Mucosa of stomach (tissue), 1 donor: ENCODE measurements around the gene BSPH1.
"Not testable (repeated sequence)": the region's sequence is repeated elsewhere in the genome, so short reads cannot be mapped to it uniquely, and the experiment has no call there.

Experiments used
- H3K27me3 ChIP-seq: one replicate; pipeline ENCODE4 v1.7.0; 2013; ENCODE audit warnings: mild to moderate bottlenecking, low read length; ENCODE audit not compliant: control insufficient read depth, insufficient read depth
- H3K36me3 ChIP-seq: one replicate; pipeline ENCODE4 v1.7.0; 2013; ENCODE audit warnings: low read length; ENCODE audit not compliant: control insufficient read depth, insufficient read depth
- H3K4me1 ChIP-seq: one replicate; pipeline ENCODE4 v1.7.0; 2013; ENCODE audit warnings: mild to moderate bottlenecking, low read length; ENCODE audit not compliant: control insufficient read depth, insufficient read depth
- H3K4me3 ChIP-seq: one replicate; pipeline ENCODE4 v1.7.0; 2013; ENCODE audit warnings: low read length
- H3K9ac ChIP-seq: one replicate; pipeline ENCODE4 v1.7.0; 2013; ENCODE audit warnings: mild to moderate bottlenecking, low read length, moderate library complexity
- H3K9me3 ChIP-seq: one replicate; pipeline ENCODE4 v1.7.0; 2013; ENCODE audit warnings: mild to moderate bottlenecking, low read length, moderate library complexity; ENCODE audit not compliant: control insufficient read depth
- donor health status: Pancreatic carcinoma.

The BSPH1 gene

DNA sequence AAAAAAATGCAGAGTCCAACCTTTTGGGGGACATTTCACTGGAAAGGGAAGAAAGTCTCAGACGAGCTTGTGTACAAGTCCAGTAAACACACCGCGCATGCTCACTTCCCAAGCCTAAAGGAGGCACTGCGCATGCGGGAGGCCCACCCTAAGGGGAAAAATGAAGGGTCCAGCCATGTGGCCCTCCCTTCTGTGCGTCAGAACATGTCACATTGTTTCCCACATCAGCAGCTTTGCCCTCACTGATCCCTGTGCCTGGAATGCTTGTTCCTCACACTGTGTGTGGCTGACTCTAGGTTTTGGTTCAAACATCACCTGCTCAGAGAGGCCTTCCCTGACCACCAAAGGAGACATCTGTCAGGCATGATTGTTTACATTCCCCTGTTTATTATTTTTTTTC lies 6.8 kb upstream of the BSPH1 start:
- no peaks in the 10 kb centered on the region for H3K4me1 ChIP-seq
- no peaks in the 10 kb centered on the region for H3K27me3 ChIP-seq
- no peaks in the 10 kb centered on the region for H3K36me3 ChIP-seq
- H3K4me3 ChIP-seq = no peak overlapping the region
- H3K9me3 ChIP-seq = no peaks in the 10 kb centered on the region
- no peak overlapping the region for H3K9ac ChIP-seq

DNA sequence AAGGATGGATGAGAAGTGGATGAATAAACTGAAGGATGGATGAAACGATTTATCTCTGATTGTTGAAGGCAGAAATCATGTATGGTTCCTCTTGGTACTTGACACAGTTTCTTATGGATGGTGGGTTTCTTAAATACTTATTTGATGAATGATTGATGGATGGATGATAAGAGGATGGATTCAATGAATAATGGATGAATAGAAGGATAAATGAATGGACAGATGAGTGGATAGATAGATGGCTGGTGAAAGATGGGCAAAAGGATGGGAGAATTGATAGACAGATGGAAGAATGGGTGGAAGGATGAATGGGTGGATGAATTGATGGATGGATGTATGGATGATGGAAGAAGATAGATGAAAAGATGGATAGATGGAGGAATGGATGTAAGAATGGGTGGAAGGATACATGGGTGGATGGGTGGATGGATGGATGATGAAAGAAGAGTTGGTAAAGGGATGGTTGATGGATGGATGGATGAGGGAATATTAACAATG lies 4.3 kb upstream of the BSPH1 start:
- no peaks in the 10 kb centered on the region for H3K36me3 ChIP-seq
- H3K4me3 ChIP-seq = no peak overlapping the region
- H3K9me3 ChIP-seq = no peaks in the 10 kb centered on the region
- H3K9ac ChIP-seq = no peak overlapping the region
- no peaks in the 10 kb centered on the region for H3K27me3 ChIP-seq
- H3K4me1 ChIP-seq = no peaks in the 10 kb centered on the region

DNA sequence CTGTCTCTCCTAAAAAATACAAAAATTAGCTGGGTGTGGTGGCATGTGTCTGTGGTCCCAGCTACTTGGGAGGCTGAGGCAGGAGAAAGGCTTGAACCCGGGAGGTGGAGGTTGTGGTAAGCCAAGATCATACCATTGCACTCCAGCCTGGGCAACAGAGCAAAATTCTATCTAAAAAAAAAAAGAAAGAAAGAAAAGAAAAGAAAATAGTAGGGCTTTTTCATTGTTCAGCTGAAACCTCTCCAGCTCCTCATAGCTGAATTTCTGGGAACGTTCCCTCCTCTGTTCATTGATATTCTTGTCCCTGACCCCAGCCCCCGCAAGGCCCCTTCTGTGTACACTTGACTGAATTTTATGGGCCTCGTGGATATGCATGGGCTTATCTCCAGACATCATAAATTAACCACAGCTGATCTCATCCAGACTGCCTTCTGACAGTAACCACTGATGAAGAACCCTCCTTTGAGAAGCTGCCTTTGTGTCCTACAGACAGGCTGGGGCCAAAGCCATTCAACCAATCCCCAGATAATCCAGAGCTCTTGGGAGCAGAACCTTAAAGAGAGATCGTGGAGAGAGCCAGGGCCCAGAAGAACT lies 2.3 kb upstream of the BSPH1 start, which contains the start of gene ELSPBP1:
ELSPBP1 (plus strand) TSS at position 424 of the 594 bp plus-strand sequence. CDS start 14,036 bp downstream, outside the sequence.
- H3K4me3 ChIP-seq = no peak within 1 kb of the TSS
- H3K4me1 ChIP-seq = no peaks in the 10 kb centered on the region
- H3K9me3 ChIP-seq = no peaks in the 10 kb centered on the region
- H3K36me3 ChIP-seq = no peaks in the 10 kb centered on the region
- no peak within 1 kb of the TSS for H3K9ac ChIP-seq
- no peaks in the 10 kb centered on the region for H3K27me3 ChIP-seq

DNA sequence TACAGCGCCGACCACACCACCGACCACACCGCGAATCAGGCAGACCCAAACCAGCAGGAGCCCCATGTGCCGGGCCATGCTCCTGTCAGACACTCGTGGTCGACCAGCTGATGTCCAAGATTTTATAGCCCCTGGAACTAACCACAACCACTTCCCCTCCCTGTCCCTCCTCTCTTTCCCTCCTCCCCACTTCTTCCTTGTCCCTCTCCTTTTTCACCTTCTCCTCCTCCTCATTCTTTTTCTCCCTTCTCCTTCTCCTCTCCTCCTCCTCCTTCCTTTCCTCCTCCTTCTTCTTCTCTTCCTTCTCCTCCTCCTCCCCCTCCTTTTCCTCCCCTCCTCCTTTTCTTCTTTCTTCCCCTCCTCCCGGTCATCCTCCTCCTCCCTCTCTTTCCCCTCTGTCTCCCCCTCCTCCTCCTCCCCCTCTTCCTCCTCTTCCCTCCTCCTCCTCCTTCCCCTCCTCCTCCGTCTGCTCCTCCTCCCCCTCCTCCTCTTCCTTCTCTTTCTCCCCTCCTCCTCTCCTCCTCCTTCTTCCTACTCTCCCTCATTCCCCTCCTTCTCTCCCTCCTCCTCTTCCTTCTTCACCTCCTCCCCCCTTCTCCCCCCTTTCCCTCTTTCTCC lies 670 bp downstream of the BSPH1 start:
- no peaks in the 10 kb centered on the region for H3K36me3 ChIP-seq
- H3K27me3 ChIP-seq = no peaks in the 10 kb centered on the region
- H3K9ac ChIP-seq = no peak overlapping the region
- H3K9me3 ChIP-seq = no peaks in the 10 kb centered on the region
- no peaks in the 10 kb centered on the region for H3K4me1 ChIP-seq
- H3K4me3 ChIP-seq = no peak overlapping the region

DNA sequence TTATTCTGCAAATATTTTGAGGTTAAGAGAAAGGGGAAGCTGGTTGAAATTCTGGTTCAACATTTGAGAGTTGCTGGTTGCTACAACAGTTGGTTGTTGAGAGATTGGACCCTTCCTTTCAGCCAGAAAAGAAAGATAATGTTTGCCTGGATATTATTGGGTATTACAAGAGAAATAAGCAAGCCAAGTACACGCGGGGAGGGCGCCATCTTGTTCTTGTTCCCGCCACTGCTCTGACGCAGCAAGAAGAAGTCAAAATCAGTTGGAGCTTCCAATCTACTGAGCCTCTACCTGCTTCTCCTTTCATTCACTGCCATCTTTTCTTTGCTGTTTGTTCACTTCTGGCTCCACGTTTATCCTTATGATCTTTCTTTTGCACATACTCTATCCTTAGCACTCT lies 18.4 kb downstream of the BSPH1 start:
- Histone ChIP-seq H3K4me3 (no peak overlapping the region), H3K27me3 (no peaks in the 10 kb centered on the region), H3K9ac (no peak overlapping the region), H3K36me3 (no peaks in the 10 kb centered on the region), H3K9me3 (no peaks in the 10 kb centered on the region), H3K4me1 (no peaks in the 10 kb centered on the region)

DNA sequence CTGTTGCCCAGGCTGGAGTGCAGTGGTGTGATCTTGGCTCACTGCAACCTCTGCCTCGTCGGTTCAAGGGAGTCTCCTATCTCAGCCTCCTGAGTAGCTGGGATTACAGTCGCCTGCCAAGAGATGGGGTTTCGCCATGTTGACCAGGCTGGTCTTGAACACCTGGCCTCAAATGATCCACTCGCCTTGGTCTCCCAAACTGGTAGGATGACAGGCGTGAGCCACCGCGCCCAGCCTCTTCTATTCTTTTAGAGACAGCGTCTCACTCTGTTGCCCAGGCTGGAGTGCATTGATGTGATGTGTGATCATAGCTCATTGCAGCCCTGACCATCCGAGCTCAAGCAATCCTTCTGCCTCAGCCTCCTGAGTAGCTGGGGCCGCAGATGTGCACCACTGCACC lies 36.0 kb downstream of the BSPH1 start:
- not testable (repeated sequence) for H3K27me3 ChIP-seq, H3K4me3 ChIP-seq, H3K9ac ChIP-seq, H3K9me3 ChIP-seq, H3K4me1 ChIP-seq, H3K36me3 ChIP-seq

DNA sequence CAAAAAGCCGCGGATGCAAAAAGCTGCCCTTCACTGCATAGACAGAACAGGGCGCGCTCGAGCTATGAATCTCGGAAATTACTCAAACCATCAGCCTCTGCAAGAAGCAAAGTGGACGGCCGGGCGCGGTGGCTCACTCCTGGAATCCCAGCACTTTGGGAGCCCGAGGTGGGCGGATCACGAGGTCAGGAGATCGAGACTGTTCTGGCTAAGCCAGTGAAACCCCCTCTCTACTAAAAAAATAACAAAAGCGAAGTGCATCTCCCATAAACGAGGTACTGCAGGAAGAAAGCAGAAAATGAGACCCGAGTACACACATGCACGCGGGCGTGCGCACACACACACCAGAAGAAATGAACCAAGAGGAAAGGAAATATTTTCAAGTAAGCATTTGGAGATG lies 39.8 kb downstream of the BSPH1 start:
- H3K4me3 ChIP-seq, H3K36me3 ChIP-seq, H3K4me1 ChIP-seq, H3K9ac ChIP-seq, H3K9me3 ChIP-seq, H3K27me3 ChIP-seq: not testable (repeated sequence)

DNA sequence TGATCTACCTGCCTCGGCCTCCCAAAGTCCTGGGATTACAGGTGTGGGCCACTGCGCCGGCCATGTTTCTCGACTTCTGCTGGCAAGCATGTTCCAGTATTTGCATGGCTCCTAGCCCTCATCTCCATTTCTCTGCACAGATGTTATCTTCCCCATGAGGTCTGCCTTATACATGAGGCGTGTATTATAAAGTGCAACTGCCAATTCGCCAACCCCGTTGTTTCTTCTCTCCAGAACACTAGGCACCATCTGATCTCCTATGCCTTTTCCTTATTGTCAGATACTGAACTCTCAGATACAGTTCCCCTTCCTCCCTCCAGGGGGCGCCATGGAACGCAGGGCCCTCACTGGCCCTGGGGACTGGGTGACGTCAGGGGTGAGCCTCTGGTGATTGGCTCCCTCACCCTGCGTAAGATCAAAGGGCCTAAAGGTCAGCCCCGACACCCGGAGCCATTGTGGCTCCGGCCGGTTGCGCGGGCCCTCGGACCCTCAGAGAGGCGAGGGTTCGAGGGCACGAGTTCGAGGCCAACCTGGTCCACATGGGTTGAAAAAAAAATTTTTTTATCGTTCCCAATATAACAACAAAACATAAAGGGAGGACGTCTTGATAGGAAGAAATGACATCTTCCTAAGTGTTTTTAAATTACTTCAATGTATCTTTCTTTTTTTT lies 42.0 kb downstream of the BSPH1 start:
- not testable (repeated sequence) for H3K4me1 ChIP-seq, H3K9ac ChIP-seq, H3K27me3 ChIP-seq, H3K9me3 ChIP-seq, H3K4me3 ChIP-seq, H3K36me3 ChIP-seq

DNA sequence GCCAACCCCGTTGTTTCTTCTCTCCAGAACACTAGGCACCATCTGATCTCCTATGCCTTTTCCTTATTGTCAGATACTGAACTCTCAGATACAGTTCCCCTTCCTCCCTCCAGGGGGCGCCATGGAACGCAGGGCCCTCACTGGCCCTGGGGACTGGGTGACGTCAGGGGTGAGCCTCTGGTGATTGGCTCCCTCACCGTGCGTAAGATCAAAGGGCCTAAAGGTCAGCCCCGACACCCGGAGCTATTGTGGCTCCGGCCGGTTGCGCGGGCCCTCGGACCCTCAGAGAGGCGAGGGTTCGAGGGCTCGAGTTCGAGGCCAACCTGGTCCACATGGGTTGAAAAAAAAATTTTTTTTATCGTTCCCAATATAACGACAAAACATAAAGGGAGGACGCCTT lies 63.4 kb downstream of the BSPH1 start:
- H3K4me3 ChIP-seq, H3K9ac ChIP-seq, H3K27me3 ChIP-seq, H3K4me1 ChIP-seq, H3K9me3 ChIP-seq, H3K36me3 ChIP-seq: not testable (repeated sequence)

DNA sequence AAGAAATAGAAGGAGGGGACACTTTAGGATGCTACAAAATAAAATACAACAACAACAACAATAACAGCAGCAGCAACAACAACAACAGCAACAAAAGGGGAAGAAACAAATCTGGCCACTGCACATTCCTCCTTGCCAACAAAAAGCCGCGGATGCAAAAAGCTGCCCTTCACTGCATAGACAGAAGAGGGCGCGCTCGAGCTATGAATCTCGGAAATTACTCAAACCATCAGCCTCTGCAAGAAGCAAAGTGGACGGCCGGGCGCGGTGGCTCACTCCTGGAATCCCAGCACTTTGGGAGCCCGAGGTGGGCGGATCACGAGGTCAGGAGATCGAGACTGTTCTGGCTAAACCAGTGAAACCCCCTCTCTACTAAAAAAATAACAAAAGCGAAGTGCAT lies 71.9 kb downstream of the BSPH1 start:
- H3K9ac ChIP-seq, H3K4me1 ChIP-seq, H3K9me3 ChIP-seq, H3K27me3 ChIP-seq, H3K36me3 ChIP-seq, H3K4me3 ChIP-seq: not testable (repeated sequence)
